Measurements from ENCODE around the gene MYL4.

Gene MYL4

DNA sequence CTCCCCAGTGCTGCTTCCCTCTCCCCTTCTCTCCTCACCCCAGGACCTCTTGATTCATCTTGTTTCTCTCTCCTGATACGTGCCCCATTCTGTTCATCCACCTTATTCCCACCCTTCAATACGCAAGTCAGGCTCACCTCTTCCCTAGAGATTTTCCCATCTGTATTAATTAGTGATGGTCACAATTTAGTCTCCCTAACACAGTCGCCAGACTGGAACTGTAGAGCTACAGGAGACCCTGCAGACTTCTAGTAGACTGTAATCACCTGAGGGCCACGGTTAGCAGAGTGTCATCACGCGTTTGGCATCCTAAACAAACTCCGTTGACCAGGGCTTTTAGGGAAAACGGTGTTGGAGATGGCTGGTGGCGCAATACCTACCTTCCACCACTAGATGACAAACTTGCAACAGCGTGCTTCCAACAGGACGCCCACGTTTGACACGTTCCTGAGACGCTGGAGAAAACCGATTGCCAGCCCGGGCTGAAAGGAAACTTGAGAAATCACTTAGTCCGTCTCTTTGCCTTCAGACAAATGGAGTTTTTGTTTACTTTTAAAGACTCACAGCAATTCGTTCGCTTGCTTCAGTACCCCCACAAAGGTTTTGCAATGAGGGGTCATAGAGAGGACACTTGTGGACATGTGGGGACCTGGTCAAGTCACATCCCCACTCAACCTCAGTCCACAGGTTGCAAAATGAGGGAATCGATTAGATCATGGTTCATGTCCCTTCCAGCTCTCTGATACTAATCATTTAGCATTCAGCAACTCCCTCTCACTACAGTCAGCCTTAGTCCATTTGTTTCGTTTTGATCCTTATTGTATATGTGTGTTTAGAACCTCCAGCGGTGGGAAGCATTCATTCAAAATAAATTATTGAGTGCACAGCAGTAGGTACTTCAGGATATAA lies 20.6 kb downstream of the MYL4 start:
- DNase-seq (ENCODE audit: low read depth, low spot score): peak; percentile 79
- ChIA-PET CTCF (interaction anchor here (0.6 to 5.0 kb wide), 31 partner anchors 11 to 386 kb away, joined by 3 to 100 read pairs (median 3); partner anchors contain the start of genes EFCAB13 and MYL4), POLR2A (no interaction called here)
- TF ChIP-seq, protein P1, sequence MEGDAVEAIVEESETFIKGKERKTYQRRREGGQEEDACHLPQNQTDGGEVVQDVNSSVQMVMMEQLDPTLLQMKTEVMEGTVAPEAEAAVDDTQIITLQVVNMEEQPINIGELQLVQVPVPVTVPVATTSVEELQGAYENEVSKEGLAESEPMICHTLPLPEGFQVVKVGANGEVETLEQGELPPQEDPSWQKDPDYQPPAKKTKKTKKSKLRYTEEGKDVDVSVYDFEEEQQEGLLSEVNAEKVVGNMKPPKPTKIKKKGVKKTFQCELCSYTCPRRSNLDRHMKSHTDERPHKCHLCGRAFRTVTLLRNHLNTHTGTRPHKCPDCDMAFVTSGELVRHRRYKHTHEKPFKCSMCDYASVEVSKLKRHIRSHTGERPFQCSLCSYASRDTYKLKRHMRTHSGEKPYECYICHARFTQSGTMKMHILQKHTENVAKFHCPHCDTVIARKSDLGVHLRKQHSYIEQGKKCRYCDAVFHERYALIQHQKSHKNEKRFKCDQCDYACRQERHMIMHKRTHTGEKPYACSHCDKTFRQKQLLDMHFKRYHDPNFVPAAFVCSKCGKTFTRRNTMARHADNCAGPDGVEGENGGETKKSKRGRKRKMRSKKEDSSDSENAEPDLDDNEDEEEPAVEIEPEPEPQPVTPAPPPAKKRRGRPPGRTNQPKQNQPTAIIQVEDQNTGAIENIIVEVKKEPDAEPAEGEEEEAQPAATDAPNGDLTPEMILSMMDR (IDR thresholded peaks at IDR 0.05; ENCODE audit: insufficient read depth, low read length, missing control alignments): peak; percentile 96
- H3K4me3 ChIP-seq (ENCODE audit: low read depth, low read length): peak overlapping the region; percentile 21; the same call in 1 of the 2 replicates

DNA sequence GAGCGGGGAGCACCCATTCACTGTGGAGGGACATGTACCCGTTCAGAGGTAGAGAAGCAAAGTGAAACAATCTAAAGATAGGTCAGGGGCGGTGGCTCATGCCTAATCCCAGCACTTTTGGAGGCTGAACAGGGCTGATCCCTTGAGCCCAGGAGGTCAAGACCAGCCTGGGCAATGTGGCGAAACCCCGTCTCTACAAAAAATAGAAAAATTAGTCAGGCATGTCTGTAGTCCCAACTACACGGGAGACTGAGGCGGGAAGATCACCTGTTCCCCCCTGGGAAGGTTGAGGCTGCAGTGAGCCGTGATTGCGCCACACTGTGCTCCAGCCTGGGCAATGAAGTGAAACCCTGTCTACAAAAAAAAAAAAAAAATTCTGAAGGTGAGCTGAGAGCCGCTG lies 21.7 kb downstream of the MYL4 start:
- TF ChIP-seq, protein P1 (IDR thresholded peaks at IDR 0.05; ENCODE audit: insufficient read depth, low read length, missing control alignments): no peak
- no peak for DNase-seq (ENCODE audit: low read depth, low spot score)
- no peak overlapping the region for H3K4me3 ChIP-seq (ENCODE audit: low read depth, low read length)
- POLR2A ChIA-PET: no interaction called here
- CTCF ChIA-PET: interaction anchor here (1.1 to 5.0 kb wide), 9 partner anchors 9 to 384 kb away, joined by 3 to 100 read pairs (median 12); partner anchors contain the start of gene MYL4

DNA sequence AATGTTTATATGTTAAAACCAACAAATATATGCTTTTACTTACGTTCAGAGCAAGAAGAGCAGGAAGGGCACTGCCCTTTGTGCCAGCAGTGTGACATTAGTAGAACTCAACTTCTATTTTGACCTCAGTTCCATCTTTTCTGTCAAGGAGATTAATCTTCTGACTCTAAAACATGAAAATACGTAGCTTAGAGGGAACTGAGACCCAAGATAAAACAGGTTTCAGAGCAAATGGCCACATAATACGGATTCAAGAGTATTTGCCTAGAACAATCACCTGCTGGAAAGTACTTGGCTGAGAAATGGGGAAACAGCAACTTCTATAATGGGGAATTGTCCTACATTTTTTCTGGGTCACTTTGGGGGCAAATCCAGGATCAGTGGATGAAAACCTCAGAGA lies 22.2 kb downstream of the MYL4 start:
- TF ChIP-seq, protein P1 (IDR thresholded peaks at IDR 0.05; ENCODE audit: insufficient read depth, low read length, missing control alignments): no peak
- POLR2A ChIA-PET: no interaction called here
- no peak for DNase-seq (ENCODE audit: low read depth, low spot score)

DNA sequence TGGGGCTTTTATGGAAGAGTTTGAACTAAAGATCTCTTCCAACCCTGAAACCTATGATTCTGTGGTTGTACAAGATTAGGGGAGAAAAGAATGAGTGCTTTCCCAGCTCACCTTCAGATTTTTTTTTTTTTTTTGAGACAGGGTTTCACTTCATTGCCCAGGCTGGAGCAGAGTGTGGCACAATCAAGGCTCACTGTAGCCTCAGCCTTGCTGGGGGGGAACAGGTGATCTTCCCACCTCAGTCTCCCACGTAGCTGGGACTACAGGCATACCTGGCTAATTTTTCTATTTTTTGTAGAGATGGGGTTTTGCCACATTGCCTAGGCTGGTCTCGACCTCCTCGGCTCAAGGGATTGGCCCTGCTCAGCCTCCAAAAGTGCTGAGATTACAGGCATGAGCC lies 22.7 kb downstream of the MYL4 start:
- ChIA-PET POLR2A (no interaction called here), CTCF (interaction anchor here (1.5 to 5.0 kb wide), 4 partner anchors 9 to 383 kb away, joined by 3 to 100 read pairs (median 32); no protein-coding TSS in a partner anchor)
- H3K4me3 ChIP-seq (ENCODE audit: low read depth, low read length): no peak overlapping the region
- no peak for DNase-seq (ENCODE audit: low read depth, low spot score)
- TF ChIP-seq, protein P1 (IDR thresholded peaks at IDR 0.05; ENCODE audit: insufficient read depth, low read length, missing control alignments): no peak

More for the DNA sequence above, 22.2 kb downstream of the MYL4 start:
- CTCF ChIA-PET: interaction anchor here (1.2 to 5.0 kb wide), 6 partner anchors 9 to 383 kb away, joined by 3 to 100 read pairs (median 20); partner anchors contain the start of gene MYL4
- no peak overlapping the region for H3K4me3 ChIP-seq (ENCODE audit: low read depth, low read length)

DNA sequence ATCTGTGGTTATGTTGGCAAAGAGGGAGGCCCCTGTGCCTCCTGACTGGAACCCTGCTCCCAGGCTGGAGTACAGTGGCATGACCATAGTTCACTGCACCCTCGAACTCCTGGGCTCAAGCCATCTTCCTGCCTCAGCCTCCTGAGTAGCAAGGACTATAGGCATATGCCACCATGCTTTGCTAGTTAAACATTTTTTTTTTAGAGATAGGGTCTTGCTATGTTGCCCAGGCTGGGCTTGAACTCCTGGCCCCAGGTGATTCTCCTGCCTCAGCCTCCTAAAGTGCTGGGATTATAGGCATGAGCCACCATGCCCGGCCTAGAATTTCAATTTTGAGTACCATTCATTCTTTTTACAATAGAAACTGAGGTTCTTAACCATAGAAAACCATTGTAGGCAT lies 23.3 kb downstream of the MYL4 start:
- CTCF ChIA-PET: interaction anchor here (1.9 to 5.0 kb wide), 4 partner anchors 10 to 83 kb away, joined by 4 to 100 read pairs (median 14); no protein-coding TSS in a partner anchor
- POLR2A ChIA-PET: interaction anchor here (1.0 kb wide), 1 partner anchor 83 kb away, joined by 3 read pairs; no protein-coding TSS in a partner anchor
- DNase-seq (ENCODE audit: low read depth, low spot score): no peak
- no peak overlapping the region for H3K4me3 ChIP-seq (ENCODE audit: low read depth, low read length)
- TF ChIP-seq, protein P1 (IDR thresholded peaks at IDR 0.05; ENCODE audit: insufficient read depth, low read length, missing control alignments): no peak

DNA sequence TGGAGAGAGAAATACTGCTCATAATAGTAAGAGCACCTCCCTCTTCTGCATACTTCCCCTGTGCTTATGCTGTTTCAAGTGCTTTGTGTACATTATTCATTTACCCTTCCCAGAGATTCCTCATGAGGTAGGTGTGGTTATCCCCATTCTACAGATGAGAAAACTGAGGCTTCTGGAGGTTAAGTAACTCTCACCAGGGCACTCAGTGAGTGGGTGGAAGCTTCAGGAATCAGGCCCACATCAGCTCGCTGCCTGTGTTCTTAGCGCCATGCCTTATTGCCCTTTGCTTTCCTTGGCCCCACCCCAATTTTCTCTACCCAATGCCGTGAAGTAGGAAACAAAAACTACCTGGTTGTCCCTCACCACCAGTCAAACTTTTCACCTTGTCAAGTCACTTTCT lies 26.4 kb downstream of the MYL4 start:
- POLR2A ChIA-PET: no interaction called here
- CTCF ChIA-PET: interaction anchor here (1.1 to 4.6 kb wide), 2 partner anchors 77 to 80 kb away, joined by 4 to 22 read pairs; no protein-coding TSS in a partner anchor
- no peak for DNase-seq (ENCODE audit: low read depth, low spot score)
- TF ChIP-seq, protein P1 (IDR thresholded peaks at IDR 0.05; ENCODE audit: insufficient read depth, low read length, missing control alignments): no peak
- no peak overlapping the region for H3K4me3 ChIP-seq (ENCODE audit: low read depth, low read length)

Data from AG04449 (cell line).